Hepatocyte (in vitro differentiated cells): ENCODE results near the gene NF2.

Experiments
- CTCF ChIP-seq: fragments of 200-600 bp; sonication (generic); IDR thresholded peaks from 2 replicates; pipeline ENCODE4 v1.5.1; 2016; ENCODE audit warnings: antibody characterized with exemption, mild to moderate bottlenecking; ENCODE audit not compliant: poor library complexity
- EZH2phosphoT487 ChIP-seq: fragments of 200-600 bp; sonication (generic); IDR thresholded peaks from one replicate; pipeline ENCODE4 v1.6.1; 2018; ENCODE audit warnings: antibody characterized with exemption, mild to moderate bottlenecking, low read depth, moderate library complexity; ENCODE audit not compliant: unreplicated experiment, severe bottlenecking

- TF ChIP-seq CTCF (peak; percentile 12), EZH2phosphoT487 (no peak)
Observed at GRCh38 chr22:29603358-29604075, at the start of gene NF2.
